Endothelial cell of umbilical vein (primary cell): ENCODE results near the gene PTGER4. TPM values are rescaled to one million over a fixed set of nuclear protein-coding genes. Genes with fewer than 3 reads are reported as not detected.

Source experiments
- BruUV-seq: library from RNA; stranded (reverse); fragments of 400-500 nt; replicated peaks from 2 replicates; lab custom pipeline; 2021; lab: Mats Ljungman, UMichigan
- CTCF ChIA-PET: fragments of 300-600, 350-600 bp; sonication (Branson Sonifier 250); formaldehyde crosslinking; loops from one replicate; lab custom pipeline; 2021; ENCODE audit warnings: antibody characterized with exemption, inconsistent platforms; lab: Charles Lee
- POLR2A ChIA-PET: fragments of 300-600, 350-600 bp; sonication (Branson Sonifier 250); formaldehyde crosslinking; loops from one replicate; lab custom pipeline; 2021; ENCODE audit warnings: antibody characterized with exemption, inconsistent platforms; lab: Charles Lee
- DNase-seq: peaks from one replicate; pipeline ENCODE4 v3.0.0-alpha.2; 2011; ENCODE audit warnings: low read depth, low spot score
- FAIRE-seq: peaks from 2 replicates; lab custom pipeline; 2011; peaks lifted over from hg19 to GRCh38; lab: Jason Lieb, UNC
- H2AFZ ChIP-seq: 2 replicates; pipeline ENCODE4 v1.6.0; 2012; ENCODE audit warnings: low read depth, low read length, control low read depth, inconsistent platforms
- H3K27ac ChIP-seq: 2 replicates; pipeline ENCODE4 v1.5.1; 2011; ENCODE audit warnings: low read depth, mild to moderate bottlenecking, control low read depth, low read length, moderate library complexity; ENCODE audit not compliant: insufficient read depth
- H3K27me3 ChIP-seq, 2 experiments: 2 replicates each; pipeline versions ENCODE4 v1.6.0 to v1.6.1; 2011; ENCODE audit warnings: low read length in 2 of 2, mixed read lengths in 1 of 2; ENCODE audit not compliant: control insufficient read depth in 2 of 2, insufficient read depth in 2 of 2
- H3K36me3 ChIP-seq, 2 experiments: 2 replicates in 1 of 2; 3 replicates in 1 of 2; pipeline ENCODE4 v1.5.1; 2011; ENCODE audit warnings: low read length in 2 of 2, mild to moderate bottlenecking in 1 of 2, moderate library complexity in 1 of 2; ENCODE audit not compliant: control insufficient read depth in 2 of 2, insufficient read depth in 2 of 2; ENCODE audit errors: extremely low read depth in 1 of 2
- H3K4me1 ChIP-seq: 3 replicates; pipeline ENCODE4 v1.5.1; 2011; ENCODE audit warnings: mild to moderate bottlenecking, low read length; ENCODE audit not compliant: control insufficient read depth, insufficient read depth; ENCODE audit errors: extremely low read depth
- H3K4me2 ChIP-seq: 2 replicates; pipeline ENCODE4 v1.6.1; 2011; ENCODE audit warnings: low read length, control low read depth, mixed read lengths; ENCODE audit not compliant: insufficient read depth
- H3K4me3 ChIP-seq, 3 experiments: fragments of 200-600 bp in 1 of 3; sonication (generic), shearing (Covaris generic) in 1 of 3; replicated peaks in 1 of 3; 2 replicates each; pipeline ENCODE4 v1.5.1; 2011 to 2016; ENCODE audit warnings: control low read depth in 3 of 3, low read length in 3 of 3, mild to moderate bottlenecking in 2 of 3, inconsistent platforms in 1 of 3, low read depth in 1 of 3, moderate library complexity in 1 of 3; ENCODE audit not compliant: insufficient read depth in 1 of 3
- H3K79me2 ChIP-seq: 2 replicates; pipeline ENCODE4 v1.6.0; 2012; ENCODE audit warnings: low read length, inconsistent platforms; ENCODE audit not compliant: control insufficient read depth, insufficient read depth
- H3K9ac ChIP-seq: replicated peaks from 2 replicates; pipeline ENCODE3; 2011; ENCODE audit warnings: low read length, control low read depth; ENCODE audit not compliant: insufficient read depth; ENCODE audit errors: extremely low read depth
- H3K9me1 ChIP-seq: replicated peaks from 3 replicates; pipeline ENCODE4 v1.6.0; 2011; ENCODE audit warnings: mild to moderate bottlenecking, low read length; ENCODE audit not compliant: control insufficient read depth, insufficient read depth; ENCODE audit errors: extremely low read depth
- H3K9me3 ChIP-seq: replicated peaks from 2 replicates; pipeline ENCODE4 v1.5.1; 2012; ENCODE audit warnings: low read length, inconsistent platforms; ENCODE audit not compliant: control insufficient read depth, insufficient read depth
- H4K20me1 ChIP-seq: replicated peaks from 2 replicates; pipeline ENCODE3; 2011; ENCODE audit warnings: mild to moderate bottlenecking, low read length; ENCODE audit not compliant: control insufficient read depth, insufficient read depth; ENCODE audit errors: extremely low read depth
- EZH2 ChIP-seq: IDR thresholded peaks from 2 replicates; pipeline ENCODE4 v1.6.1; 2012; ENCODE audit warnings: borderline replicate concordance, low read depth, mild to moderate bottlenecking, moderate library complexity, low read length, inconsistent platforms; ENCODE audit not compliant: severe bottlenecking
- FOS ChIP-seq: IDR thresholded peaks from 2 replicates; pipeline ENCODE4 v1.6.1; 2011; ENCODE audit warnings: mild to moderate bottlenecking, low read length, moderate library complexity, borderline replicate concordance; ENCODE audit not compliant: insufficient read depth
- GATA2 ChIP-seq: IDR thresholded peaks from 2 replicates; pipeline ENCODE4 v1.7.0; 2011; ENCODE audit warnings: low read depth, mild to moderate bottlenecking, moderate library complexity, mixed read lengths, low read length; ENCODE audit not compliant: insufficient read length, insufficient read depth
- JUN ChIP-seq: IDR thresholded peaks from 2 replicates; pipeline ENCODE4 v1.6.1; 2011; ENCODE audit warnings: borderline replicate concordance, low read depth; ENCODE audit not compliant: insufficient read length, insufficient read depth
- MYC ChIP-seq: IDR thresholded peaks from one replicate; pipeline ENCODE4 v1.6.1; 2011; ENCODE audit warnings: mild to moderate bottlenecking, low read depth, low read length
- POLR2A ChIP-seq: IDR thresholded peaks from 2 replicates; pipeline ENCODE4 v1.6.1; 2012; ENCODE audit warnings: low read depth, mild to moderate bottlenecking, control low read depth, low read length
- POLR2AphosphoS5 ChIP-seq: IDR thresholded peaks from 2 replicates; pipeline ENCODE4 v1.6.1; 2012; ENCODE audit warnings: low read depth, mild to moderate bottlenecking, control low read depth, low read length, moderate library complexity; ENCODE audit not compliant: insufficient read depth
- dilution Hi-C: fragments of 300-500 bp; cut with MboI; formaldehyde crosslinking; loops from one replicate; pipeline ENCODE4 v1.15.0; 2019; ENCODE audit warnings: low sequenced_read_pairs; ENCODE audit not compliant: extremely low pct_ligation_motif_present
- intact Hi-C: fragments of 100-400 bp; cut with micrococcal nuclease; formaldehyde crosslinking; loops from one replicate; pipeline ENCODE4 v1.10.0; 2022
- polyA plus RNA-seq, 4 experiments: library from polyadenylated mRNA; depleted of rRNA in 3 of 4; stranded (reverse) in 3 of 4; unstranded in 1 of 4; fragments of >200 nt; gene quantifications; 2 replicates each; pipeline versions ENCODE4 v1.2.1 to v1.2.3, GENCODE V29; 2011 to 2012; ENCODE audit warnings: missing spikeins in 1 of 4
- total RNA-seq: library from RNA; stranded (reverse); gene quantifications from 2 replicates; pipeline ENCODE4 v1.2.3, GENCODE V29; 2021
- TF ChIP-seq, protein P1 (sequence below): IDR thresholded peaks from 2 replicates; pipeline ENCODE4 v1.6.1; 2011; ENCODE audit not compliant: insufficient read depth, insufficient read length
- TF ChIP-seq, protein P2 (sequence below), 2 donors: IDR thresholded peaks; 1 replicate in 1 of 2; 2 replicates in 1 of 2; pipeline ENCODE4 v1.5.1; 2011; ENCODE audit warnings: low read length in 2 of 2, mild to moderate bottlenecking in 2 of 2, moderate library complexity in 2 of 2, control low read depth in 1 of 2, inconsistent platforms in 1 of 2, low read depth in 1 of 2; ENCODE audit not compliant: insufficient read depth in 1 of 2; ENCODE audit errors: extremely low read depth in 1 of 2

PTGER4 gene
- total and polyA plus RNA-seq, 2 donors (not counting 3 experiments of a cell fraction or from before 2014, with no cell fraction given) = 23.6 to 37.4 TPM

DNA sequence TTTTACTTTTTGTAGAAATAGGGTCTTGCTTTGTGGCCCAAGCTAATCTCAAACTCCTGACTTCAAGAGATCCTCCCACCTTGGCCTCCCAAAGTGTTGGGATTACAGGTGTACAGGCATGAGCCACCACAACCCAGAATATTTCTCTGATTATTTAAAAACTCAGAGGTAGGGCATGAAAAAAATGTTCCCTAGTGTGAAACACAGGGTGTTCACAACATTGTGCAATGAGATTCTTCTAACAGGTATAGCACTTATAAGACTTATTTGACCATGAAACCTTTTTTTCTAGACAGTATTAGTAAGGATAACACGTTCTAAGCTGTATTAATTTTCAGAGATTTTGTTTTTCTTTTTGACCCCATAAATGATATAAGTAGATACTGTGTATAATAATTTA is 13.1 kb upstream of the PTGER4 start:
- Histone ChIP-seq H4K20me1 (no peaks in the 10 kb centered on the region), H3K4me3 (no peak overlapping the region), H3K4me2 (no peak overlapping the region), H3K9me1 (no peaks in the 10 kb centered on the region), H3K79me2 (no peaks in the 10 kb centered on the region), H2AFZ (no peak overlapping the region), H3K4me1 (no peaks in the 10 kb centered on the region), H3K9ac (no peak overlapping the region), H3K36me3 (no peaks in the 10 kb centered on the region), H3K9me3 (no peaks in the 10 kb centered on the region), H3K27ac (no peak overlapping the region), H3K27me3 (no peaks in the 10 kb centered on the region)
- no peak for FAIRE-seq
- intact Hi-C loops = no loop called here
- dilution Hi-C loops = no loop called here
- TF ChIP-seq MYC = no peak
- no peak for TF ChIP-seq GATA2
- TF ChIP-seq JUN = no peak
- TF ChIP-seq, protein P1, sequence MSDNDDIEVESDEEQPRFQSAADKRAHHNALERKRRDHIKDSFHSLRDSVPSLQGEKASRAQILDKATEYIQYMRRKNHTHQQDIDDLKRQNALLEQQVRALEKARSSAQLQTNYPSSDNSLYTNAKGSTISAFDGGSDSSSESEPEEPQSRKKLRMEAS = no peak
- no peak for TF ChIP-seq POLR2AphosphoS5
- no peak for TF ChIP-seq EZH2
- no peak for TF ChIP-seq POLR2A
- no peak for TF ChIP-seq FOS
- TF ChIP-seq, protein P2, sequence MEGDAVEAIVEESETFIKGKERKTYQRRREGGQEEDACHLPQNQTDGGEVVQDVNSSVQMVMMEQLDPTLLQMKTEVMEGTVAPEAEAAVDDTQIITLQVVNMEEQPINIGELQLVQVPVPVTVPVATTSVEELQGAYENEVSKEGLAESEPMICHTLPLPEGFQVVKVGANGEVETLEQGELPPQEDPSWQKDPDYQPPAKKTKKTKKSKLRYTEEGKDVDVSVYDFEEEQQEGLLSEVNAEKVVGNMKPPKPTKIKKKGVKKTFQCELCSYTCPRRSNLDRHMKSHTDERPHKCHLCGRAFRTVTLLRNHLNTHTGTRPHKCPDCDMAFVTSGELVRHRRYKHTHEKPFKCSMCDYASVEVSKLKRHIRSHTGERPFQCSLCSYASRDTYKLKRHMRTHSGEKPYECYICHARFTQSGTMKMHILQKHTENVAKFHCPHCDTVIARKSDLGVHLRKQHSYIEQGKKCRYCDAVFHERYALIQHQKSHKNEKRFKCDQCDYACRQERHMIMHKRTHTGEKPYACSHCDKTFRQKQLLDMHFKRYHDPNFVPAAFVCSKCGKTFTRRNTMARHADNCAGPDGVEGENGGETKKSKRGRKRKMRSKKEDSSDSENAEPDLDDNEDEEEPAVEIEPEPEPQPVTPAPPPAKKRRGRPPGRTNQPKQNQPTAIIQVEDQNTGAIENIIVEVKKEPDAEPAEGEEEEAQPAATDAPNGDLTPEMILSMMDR (IDR thresholded peaks at IDR 0.05; ENCODE audit: extremely low read depth in 1 of 2, insufficient read depth in 1 of 2, low read depth in 1 of 2, low read length in 2 of 2) = no peak
- ChIA-PET CTCF (no interaction called here), POLR2A (no interaction called here)
- DNase-seq = no peak
- no TSS peak for BruUV-seq
